Muscle of back (tissue), 11 donors: ENCODE measurements around the gene NXPH2. TPM values are rescaled to one million over a fixed set of nuclear protein-coding genes. Genes with fewer than 3 reads are reported as not detected.

ENCODE experiments used
- DNase-seq, 3 donors: peaks; one replicate each; pipeline versions ENCODE4 v3.0.0 to v3.0.0-alpha.2; 2013
- polyA plus RNA-seq, 10 donors: library from polyadenylated mRNA; unstranded; fragments of 120-200 nt; gene quantifications; one replicate each; pipeline ENCODE4 v1.2.1, GENCODE V29; 2013; ENCODE audit not compliant: insufficient read length in 10 of 10

NXPH2 gene
- polyA plus RNA-seq, 10 donors, result 11.6 to 22.2 (median 13.2) TPM

DNA sequence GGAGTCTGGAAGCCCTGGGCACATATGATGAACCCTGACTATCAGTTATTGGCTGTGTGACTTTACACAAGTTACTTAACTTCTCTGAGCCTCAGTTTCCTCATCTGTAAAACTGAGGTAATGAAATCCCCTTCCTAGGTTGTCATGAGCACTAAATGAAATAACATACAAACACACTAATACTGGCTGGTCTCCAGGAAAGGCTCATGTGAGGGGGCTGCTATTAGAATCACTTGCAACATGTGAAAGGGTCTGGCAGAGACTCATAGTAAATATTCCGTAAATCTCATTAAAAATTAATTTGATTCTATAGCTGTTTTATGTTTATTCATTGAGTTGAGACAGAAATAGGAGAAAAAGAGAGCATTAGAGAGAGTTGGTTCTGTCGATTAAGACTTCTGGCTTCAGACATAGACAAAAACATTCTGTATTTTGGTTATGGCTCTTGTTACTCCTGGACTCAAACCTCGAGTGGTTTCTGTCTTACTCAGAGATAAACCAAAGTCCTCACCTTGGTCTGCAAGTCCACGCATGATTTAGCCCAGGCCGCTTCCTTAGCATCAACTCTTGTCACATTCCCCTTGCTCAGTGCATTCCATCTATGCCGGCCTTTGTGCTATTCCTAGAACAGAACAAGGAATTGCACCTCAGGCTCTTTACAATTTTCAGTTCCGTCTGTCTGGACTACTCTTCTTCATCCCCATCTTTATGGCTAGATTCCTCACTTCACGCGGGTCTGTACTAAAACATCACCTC is 139.1 kb downstream of the NXPH2 start:
- no peak for DNase-seq

DNA sequence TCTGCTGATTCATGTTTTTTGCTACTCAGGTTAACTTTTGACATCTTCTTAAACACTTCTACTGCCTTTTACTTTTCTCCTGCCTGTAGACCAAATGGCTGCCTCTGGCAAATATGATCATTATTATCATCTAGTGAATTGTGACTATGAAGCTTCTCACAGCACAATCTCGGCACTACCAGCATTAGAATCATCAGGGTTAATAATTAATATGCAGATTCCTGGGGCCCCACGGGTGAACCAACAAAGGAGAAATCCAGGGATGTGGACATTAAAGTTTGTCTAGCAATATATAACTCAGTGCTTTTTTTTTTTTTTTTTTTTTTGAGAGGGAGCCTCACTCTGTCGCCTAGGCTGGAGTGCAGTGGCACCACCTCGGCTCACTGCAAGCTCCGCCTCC is 142.5 kb downstream of the NXPH2 start:
- DNase-seq, result no peak

DNA sequence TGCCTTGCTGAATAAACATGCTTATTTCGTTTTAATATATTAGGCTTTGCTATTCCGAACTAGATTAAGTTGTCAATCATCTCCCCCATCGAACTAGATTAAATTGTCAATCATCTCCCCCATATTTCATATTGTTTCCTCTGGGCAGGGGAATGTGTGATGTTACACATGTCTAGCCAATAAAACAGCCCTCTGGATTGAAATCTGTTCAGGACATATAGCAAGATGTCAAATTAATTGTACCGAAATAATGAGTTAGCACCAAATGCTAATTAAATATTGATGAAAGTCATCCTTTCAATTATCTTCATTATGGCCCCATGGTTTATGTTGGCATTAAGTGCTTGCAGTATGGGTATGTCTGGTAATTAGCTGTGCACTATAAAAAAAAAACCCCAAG is 143.1 kb downstream of the NXPH2 start:
- no peak for DNase-seq

DNA sequence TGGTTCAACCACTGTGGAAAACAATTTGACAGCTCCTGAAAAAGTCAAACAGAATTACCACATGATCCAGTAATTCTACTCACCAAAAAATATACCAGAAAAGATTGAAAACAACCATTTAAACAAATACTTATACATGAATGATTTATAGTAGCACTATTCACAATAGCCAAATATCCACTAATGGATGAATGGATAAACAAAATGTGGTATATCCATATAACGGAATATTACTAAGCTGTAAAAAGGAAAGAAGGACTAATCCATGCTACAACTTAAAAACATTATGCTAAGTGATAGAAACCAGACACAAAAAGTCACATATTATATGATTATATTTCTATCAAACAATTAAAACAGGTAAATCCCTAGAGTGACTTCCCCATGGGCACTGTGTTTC is 147.1 kb downstream of the NXPH2 start:
- no peak for DNase-seq

DNA sequence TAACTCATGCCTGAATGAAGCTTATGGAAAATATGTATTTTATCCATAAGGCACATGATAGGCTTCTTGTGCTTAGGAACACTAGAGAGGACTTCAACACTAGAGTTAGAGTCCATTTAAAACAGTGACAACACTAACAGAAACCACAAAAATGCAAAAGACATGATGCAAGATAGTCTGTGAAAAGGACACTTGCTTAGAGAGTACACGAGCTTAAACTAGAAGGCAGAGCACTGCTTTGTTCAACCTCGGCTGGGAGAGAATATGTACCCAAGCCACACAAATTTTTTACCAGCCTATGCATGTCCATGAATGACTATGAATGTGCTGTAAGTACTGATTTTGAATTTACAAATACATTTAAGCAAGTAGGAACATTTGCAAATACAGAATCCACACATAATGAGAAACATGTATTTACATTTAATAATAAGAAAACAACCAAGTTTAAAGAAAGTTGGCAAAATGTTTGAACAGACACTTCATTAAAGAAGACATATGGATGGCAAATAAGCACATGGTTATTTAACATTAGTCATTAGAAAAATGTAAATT is 148.0 kb downstream of the NXPH2 start:
- no peak for DNase-seq

DNA sequence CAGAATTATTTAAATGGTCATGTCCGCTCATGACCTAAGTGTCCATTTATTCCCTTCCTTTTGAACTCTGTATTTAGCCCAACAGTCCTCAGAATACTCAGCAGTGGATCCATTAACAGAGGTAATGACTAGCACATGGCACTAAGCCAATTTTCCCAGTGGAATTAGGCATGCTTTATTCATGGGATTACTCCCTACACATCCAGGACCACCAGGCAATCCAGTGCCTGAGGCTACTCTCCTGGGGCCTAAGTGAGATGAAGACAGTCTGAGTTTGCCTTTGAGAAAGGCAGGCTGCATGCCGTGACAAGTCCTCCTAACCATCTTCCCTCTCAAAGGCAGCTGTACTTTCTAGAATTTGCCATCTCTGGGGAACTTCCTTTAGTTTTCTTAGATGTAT is 150.0 kb downstream of the NXPH2 start:
- DNase-seq, result no peak

DNA sequence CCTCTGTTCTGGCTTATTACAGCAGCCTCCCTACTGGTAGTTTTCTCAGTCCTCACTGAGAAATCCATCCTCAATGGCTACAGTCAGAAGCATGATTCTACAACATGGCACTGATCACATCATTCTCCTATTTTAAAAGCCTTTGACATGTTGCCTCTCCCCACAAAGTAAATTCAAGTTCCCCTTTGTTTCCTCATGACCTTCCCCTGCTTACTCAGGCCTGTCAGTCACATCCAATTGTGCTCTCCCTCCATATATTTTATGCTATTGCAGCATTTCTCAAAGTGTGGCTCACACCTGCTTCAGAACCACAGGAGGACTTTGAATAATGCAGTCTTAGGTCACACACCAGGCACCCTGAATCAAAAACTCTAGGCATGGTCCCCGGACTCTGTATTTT is 154.0 kb downstream of the NXPH2 start:
- no peak for DNase-seq

DNA sequence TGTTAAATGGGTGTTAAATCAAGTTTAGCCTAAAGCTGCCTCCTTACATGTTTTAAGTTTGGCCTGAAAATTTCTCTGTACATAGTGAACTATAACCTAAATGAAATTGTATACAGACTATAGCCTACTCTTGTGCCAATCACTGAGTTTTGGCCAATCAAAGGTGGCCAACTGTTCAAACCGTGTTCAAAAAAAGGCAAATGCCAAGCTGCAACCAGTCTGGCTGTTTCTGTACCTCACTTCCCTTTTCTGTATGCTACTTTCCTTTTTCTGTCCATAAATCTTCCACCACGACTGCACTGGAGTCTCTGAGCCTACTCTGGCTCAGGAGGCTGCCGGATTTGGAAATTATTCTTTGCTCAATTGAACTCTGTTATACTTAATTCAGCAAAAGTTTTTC is 157.6 kb downstream of the NXPH2 start:
- no peak for DNase-seq

DNA sequence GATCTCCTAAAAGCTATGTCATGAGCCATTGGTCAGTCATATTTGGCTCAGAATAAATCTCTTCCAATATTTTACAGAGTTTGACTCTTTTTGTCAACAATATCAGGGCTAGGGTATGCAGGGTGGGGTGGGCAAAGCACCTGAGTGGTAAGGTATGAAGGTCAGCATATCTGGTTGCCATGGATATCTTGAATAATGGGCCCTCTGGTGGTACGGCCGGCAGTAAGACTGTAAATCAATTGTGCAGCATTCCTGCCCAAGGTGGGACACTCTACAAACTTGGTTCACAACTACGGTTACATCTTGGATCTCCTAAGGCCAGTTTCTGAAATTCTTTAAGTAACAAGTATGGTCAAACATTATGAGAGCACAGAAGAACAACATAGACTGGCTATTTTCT is 159.1 kb downstream of the NXPH2 start:
- no peak for DNase-seq

DNA sequence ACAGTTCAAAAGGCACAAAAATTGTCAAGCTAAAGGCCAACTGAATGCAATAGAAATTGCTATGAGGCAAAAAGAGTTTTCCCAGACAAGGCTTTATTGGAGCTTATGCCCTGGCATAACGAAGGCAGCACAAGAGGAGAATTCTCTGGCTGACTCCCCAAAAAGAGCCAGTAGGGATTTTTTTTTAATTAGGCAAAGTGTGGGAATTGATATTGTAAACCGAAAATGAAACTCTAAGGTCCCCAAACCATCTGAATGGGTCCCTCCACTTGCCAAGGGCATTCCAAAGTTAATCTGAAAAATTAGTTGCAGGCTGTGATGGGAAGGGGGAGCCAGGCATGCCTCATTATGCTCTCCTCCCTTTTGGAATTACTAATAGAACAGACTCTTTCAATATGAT is 159.8 kb downstream of the NXPH2 start:
- DNase-seq, result peak in 2 of 3 donors; percentile 23 to 31
